NCI-H524 (cell line): ENCODE data around the gene JCAD.
A peak's percentile ranks its signal among the peaks of the same experiment; 100 is the strongest.
"Not testable (repeated sequence)": the region's sequence is repeated elsewhere in the genome, so short reads cannot be mapped to it uniquely, and the experiment has no call there.

ENCODE experiments used
- DNase-seq, 2 experiments: peaks; one replicate each; lab custom pipeline; 2025; lab: John Stamatoyannopoulos, UW

JCAD gene, protein sequence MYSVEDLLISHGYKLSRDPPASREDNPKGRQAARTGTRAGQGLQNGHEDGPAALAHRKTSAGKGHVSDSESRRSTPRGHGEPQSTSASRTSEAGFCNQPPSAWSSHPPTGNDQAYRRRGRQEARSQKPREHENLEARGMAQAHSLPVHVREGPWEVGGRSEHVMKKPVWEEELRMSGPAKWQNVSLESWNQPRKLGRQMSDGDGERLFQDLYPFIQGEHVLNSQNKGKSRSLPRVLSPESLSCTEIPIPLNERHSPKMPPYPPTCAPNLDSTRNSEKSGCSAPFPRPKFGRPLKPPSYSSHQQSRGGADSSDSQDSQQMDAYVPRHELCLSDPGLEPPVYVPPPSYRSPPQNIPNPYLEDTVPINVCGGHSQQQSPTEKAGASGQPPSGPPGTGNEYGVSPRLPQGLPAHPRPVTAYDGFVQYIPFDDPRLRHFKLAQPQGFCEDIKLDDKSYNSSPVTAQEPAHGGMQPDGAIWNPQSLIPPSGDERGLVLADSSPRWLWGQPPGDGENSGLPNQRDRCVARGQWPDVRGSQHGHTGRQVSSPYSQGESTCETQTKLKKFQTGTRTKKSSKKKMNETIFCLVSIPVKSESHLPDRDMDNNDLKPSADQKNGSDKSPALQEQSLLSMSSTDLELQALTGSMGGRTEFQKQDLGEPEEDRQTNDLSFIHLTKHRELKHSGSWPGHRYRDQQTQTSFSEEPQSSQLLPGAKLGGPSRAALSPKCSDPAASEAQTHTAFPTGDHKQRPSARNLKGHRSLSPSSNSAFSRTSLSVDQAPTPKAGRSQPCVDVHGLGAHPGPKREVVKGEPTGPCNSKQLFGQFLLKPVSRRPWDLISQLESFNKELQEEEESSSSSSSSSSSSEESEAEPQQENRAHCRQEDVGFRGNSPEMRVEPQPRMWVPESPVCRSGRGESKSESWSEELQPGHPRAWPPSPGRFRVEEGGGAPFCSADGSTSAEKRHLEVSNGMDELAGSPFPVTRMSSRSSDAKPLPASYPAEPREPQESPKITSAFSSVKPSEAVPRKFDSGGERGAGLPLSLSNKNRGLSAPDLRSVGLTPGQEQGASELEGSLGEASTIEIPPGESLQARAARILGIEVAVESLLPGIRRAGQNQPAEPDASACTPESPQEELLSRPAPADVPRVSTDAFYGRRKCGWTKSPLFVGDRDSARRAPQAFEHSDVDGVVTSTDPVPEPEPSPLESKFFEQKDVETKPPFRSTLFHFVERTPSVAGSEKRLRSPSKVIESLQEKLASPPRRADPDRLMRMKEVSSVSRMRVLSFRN (N-terminal part only)

DNA sequence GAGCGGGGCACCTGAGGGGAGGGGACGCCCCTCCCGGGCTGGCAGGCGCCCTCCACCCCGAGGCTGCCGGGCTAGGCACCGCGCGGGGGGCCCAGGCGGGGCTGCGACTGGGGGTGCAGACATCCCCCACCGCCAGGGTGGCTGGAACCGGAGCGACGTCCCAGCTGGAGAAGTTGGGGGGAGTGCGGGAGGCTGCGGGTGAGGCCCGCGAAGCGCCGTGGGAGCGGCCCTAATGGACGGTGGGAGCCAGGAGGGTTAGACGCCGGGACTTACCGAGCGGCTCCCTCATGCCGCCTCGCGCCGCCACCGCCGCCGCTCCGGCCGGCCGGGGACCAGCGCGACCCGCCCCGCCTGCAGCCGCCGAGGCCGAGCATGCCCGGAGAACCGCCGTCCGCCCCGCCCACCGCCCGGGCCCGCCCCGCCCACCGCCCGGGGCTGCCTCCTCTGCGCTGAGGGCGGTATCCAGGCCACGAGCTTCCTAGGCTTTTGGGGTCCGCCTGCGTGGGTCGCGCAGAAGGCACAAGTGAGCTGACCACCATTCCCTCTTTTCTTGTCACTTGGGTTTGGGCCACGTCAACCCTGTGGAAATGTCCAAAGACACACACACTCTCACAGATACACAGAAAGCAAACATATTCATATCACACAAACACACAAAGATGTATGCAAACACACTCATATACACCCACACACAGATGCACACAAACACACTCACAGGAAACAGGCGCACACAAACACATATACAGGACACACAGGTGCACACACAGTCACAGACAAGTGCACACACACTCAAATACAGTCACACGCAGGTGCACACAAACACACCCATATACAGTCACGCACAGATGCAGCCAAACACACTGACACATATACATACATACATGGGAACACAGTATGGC is at the start of gene JCAD:
Gene JCAD, minus strand, starts transcription at position 378 of the 899 bp plus-strand sequence. CDS start 11,774 bp downstream, outside the sequence.
- DNase-seq: peak in 1 of 2 experiments; percentile 18

- no peak for DNase-seq
Observed at GRCh38 chr10:30106987-30107386, 47.6 kb upstream of the JCAD start.

DNA sequence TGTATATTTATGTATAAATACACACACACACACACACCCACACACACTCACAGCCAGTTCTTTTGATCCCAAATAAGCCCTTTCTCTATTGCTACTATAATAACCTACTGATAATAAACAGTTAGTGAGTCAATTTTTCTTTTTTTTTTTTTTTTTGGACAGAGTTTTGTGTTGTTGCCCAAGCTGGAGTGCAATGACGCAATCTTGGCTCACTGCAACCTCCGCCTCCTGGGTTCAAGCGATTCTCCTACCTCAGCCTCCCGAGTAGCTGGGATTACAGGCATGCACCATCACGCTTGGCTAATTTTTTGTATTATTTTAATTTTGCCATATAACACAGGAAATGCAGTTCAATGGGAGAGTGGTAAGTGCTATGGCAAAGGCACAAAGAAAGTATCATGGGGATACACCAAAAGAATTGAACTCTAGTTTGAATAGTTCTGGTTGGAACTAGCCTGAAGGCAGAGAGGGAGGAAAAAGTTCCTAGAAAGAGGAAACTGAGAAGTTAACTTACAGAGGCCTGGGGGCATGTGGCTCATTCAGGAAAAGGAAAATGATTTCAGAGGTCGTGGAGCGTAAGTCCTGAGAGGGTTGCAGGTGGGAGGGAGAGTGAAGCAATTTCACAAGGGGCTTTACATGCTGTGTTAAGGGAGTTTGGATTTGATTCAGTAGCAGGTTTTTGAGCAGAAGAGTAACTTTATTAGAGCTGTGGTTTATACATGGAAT is 44.4 kb upstream of the JCAD start:
- no peak for DNase-seq

DNA sequence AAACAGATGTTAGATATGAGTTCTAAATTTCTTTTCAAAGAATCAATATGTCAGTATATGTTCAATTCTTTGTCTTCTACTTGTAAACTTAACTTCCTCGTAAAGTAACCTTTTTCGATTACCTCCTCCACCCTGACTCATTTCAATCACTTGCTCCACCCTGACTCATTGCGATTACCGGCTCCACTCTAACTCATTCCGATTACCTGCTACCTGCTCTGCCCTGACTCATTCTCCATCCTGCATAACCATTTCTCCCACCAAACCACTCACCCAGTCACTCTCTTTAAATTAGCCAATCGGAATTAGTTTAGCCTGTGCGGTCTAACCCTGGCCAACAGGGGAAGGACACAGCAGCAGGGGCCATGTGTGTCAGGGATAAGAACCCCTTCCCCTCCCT is 40.3 kb upstream of the JCAD start:
- not testable (repeated sequence) for DNase-seq

DNA sequence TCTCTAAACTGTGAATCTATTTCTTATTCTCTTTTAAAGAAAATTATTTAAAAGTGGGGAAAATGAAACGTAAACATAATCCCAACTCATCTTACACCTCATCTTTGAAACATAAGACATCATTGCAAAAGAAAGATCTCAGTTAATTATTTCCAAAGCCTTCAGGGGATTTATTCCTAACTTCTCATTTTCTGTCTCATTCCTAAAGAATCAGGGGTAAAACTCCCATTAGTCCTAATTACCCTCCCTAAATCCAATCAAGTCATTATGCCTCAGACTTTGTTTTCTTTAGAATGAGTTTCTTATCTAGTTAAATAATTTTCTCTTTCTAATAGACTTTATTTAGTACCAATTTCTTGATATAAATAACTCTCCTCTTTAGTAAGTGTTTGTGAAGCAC is 39.7 kb upstream of the JCAD start:
- no peak for DNase-seq

DNA sequence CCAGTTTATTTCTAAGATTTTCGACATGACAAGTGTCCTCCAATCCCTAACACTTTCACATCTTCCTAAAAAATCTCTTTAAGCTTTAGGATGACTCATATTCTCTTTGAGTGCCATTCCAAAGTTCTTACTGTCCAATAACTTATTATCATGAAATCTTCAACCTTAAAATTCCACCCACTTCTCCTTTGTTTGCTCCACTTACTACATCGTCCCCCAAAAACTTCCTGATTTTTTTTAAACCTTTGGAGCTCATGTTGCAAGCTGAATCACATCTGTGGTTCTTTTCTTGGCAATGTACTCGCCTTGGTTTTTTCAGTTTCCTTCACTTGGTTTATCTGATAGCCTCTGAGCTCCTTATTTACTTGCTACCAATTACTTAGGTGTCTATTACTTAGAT is 39.2 kb upstream of the JCAD start:
- no peak for DNase-seq

- no peak for DNase-seq
Observed at GRCh38 chr10:30096564-30096963, 37.2 kb upstream of the JCAD start.

GRCh38 chr10:30095631-30096422 is 36.4 kb upstream of the JCAD start:
- no peak for DNase-seq

- DNase-seq: no peak
Observed at GRCh38 chr10:30094601-30095000, 35.2 kb upstream of the JCAD start.

GRCh38 chr10:30093303-30093950 is 34.0 kb upstream of the JCAD start:
- DNase-seq: peak; percentile 29 to 71

GRCh38 chr10:30092151-30092790 is 32.9 kb upstream of the JCAD start:
- DNase-seq: no peak

- no peak for DNase-seq
Observed at GRCh38 chr10:30091136-30091535, 31.8 kb upstream of the JCAD start.

GRCh38 chr10:30088178-30088577 is 28.8 kb upstream of the JCAD start:
- DNase-seq: no peak

DNA sequence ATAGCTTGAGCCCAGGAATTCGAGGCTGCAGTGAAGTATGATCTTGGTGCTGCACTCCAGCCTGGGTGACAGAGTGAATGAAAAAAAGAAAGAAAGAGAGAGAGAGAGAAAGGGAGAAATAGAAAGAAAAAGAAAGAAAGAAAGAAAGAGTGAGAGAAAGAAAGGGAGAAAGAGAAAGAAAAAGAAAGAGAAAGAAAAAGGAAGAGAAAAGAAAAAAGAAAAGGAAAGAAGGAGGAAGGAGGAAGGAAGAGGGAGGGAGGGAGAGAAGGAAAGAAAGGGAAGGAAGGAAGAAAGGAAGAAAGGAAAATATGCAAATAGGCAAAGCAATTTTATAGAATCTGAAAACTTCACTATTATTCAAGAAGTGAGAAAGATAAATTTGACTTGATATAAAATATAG is 24.5 kb upstream of the JCAD start:
- no peak for DNase-seq

- no peak for DNase-seq
Observed at GRCh38 chr10:30081182-30081581, 21.8 kb upstream of the JCAD start.

DNA sequence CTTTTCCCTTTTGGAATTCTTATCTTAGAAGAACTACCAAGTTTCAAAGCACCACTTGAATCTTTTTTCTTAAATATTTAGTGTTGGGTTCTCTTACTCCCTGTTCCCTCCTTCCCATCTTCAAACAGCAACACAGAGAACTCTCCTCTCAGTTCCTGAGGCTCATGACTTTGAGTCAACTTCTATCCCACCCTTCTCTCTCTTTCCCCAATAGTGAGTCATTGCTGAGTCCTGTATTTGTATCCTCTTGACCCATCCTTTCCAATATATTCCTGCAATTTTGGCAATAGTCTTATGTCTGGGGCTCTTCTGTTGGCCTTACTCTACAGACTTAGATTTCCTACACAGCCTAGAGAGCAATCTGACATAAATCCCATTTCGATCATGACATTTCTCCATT is 20.8 kb upstream of the JCAD start:
- DNase-seq: no peak

- DNase-seq: no peak
Observed at GRCh38 chr10:30079408-30079807, 20.0 kb upstream of the JCAD start.

GRCh38 chr10:30075481-30075880 is 16.1 kb upstream of the JCAD start:
- DNase-seq: no peak

DNA sequence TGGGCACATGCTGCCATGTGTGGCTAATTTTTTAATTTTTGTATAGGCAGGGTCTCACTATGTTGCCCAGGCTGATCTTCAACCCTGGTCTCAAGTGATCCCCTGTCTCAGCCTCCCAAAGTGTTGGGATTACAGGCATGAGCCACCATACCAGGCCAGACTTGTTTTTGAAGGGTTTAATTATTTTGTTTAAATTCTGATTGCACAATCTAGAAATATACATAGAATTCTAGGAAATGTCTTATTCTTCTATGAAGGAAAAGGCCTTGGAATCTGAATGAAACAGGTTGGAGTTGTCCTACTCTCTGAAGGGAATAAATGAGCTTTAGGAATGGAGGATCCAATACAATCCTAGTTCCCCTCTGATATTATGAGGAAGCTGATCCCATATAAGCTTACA is 15.5 kb upstream of the JCAD start:
- DNase-seq: no peak
